A549 (cell line): ENCODE measurements around the gene OVCH2. TPM values are rescaled to one million over a fixed set of nuclear protein-coding genes. Genes with fewer than 3 reads are reported as not detected.
"Not testable (repeated sequence)": the region's sequence is repeated elsewhere in the genome, so short reads cannot be mapped to it uniquely, and the experiment has no call there.

ENCODE experiments used
- ATAC-seq, 2 experiments: fragments of 200-7000 bp in 1 of 2; fragments of >200 bp in 1 of 2; cut with Nextera tagmentation in 1 of 2; cut with Tn5 transposase in 1 of 2; 3 replicates each; pipeline versions ENCODE4 v1.8.0 to v1.9.1; 2018 to 2020; ENCODE audit warnings: mild to moderate bottlenecking in 1 of 2, moderate library complexity in 1 of 2
- CTCF ChIA-PET: fragments of 300-600 bp; sonication (Branson Sonifier 250); formaldehyde crosslinking; extraction: SDS; loops from one replicate; lab custom pipeline; 2021; ENCODE audit warnings: antibody characterized with exemption, inconsistent platforms; lab: Yijun Ruan, JAX
- POLR2A ChIA-PET: fragments of 350-600 bp; formaldehyde crosslinking; extraction: SDS; loops from one replicate; lab custom pipeline; 2021; ENCODE audit warnings: antibody characterized with exemption, inconsistent platforms; lab: Yijun Ruan, JAX
- DNase-seq, 2 experiments: peaks; one replicate each; pipeline versions ENCODE4 v3.0.0 to v3.0.0-alpha.2; 2011 to 2016; ENCODE audit warnings: low read depth in 1 of 2, low spot score in 1 of 2
- FAIRE-seq: peaks from 2 replicates; lab custom pipeline; 2011; peaks lifted over from hg19 to GRCh38; lab: Jason Lieb, UNC
- H3K27ac ChIP-seq, 2 experiments: fragments of >200 bp; sonication (Bioruptor Twin); formaldehyde crosslinking; 3 replicates each; pipeline ENCODE4 v1.5.1; 2016 to 2017
- H3K4me1 ChIP-seq: fragments of >200 bp; sonication (Bioruptor Twin); formaldehyde crosslinking; 3 replicates; pipeline ENCODE4 v1.6.1; 2016
- H3K4me2 ChIP-seq: fragments of >200 bp; sonication (Bioruptor Twin); formaldehyde crosslinking; 3 replicates; pipeline ENCODE4 v1.6.1; 2016
- H3K4me3 ChIP-seq: fragments of >200 bp; sonication (Bioruptor Twin); formaldehyde crosslinking; 3 replicates; pipeline ENCODE4 v1.5.1; 2016
- H3K9me3 ChIP-seq: fragments of >200 bp; sonication (Bioruptor Twin); formaldehyde crosslinking; 3 replicates; pipeline ENCODE4 v1.6.1; 2016
- KDM5A ChIP-seq: fragments of 200-600 bp; sonication (generic); IDR thresholded peaks from 2 replicates; pipeline ENCODE4 v1.6.1; 2016; ENCODE audit warnings: antibody characterized with exemption, mild to moderate bottlenecking
- RAD21 ChIP-seq, 2 experiments: fragments of >200 bp in 1 of 2; sonication (Bioruptor Twin) in 1 of 2; formaldehyde crosslinking in 1 of 2; IDR thresholded peaks in 1 of 2; conservative IDR thresholded peaks in 1 of 2; 2 replicates in 1 of 2; 3 replicates in 1 of 2; pipeline ENCODE4 v1.6.1; 2012 to 2018; ENCODE audit warnings: inconsistent platforms in 1 of 2
- SMC3 ChIP-seq: fragments of >200 bp; sonication (Bioruptor Twin); formaldehyde crosslinking; IDR thresholded peaks from 3 replicates; pipeline ENCODE4 v1.6.1; 2018; ENCODE audit warnings: inconsistent platforms
- ZC3H11A ChIP-seq: fragments of 450-650 bp; IDR thresholded peaks from 2 replicates; pipeline ENCODE4 v1.6.1; 2014; ENCODE audit warnings: antibody characterized with exemption, mild to moderate bottlenecking
- WGBS: methylation state at CpG from one replicate; pipeline ENCODE4 v1.1.6; 2017; ENCODE audit errors: missing lambda C conversion rate; 5-methylcytosine and 5-hydroxymethylcytosine counted together
- polyA plus RNA-seq, 4 experiments: library from polyadenylated mRNA; depleted of rRNA in 3 of 4; stranded (reverse); fragments of >200 nt; fragmentation: RNase III in 1 of 4; extraction: RNeasy Plus Mini Kit Qiagen cat#74134 plus additional on column Dnase treatment in 1 of 4; gene quantifications; 2 replicates in 3 of 4; 3 replicates in 1 of 4; pipeline ENCODE4 v1.2.3, GENCODE V29; 2011 to 2017
- TF ChIP-seq, protein P1 (sequence below): fragments of >200 bp; sonication (Bioruptor Twin); formaldehyde crosslinking; IDR thresholded peaks from 3 replicates; pipeline ENCODE4 v1.5.1; 2016
- TF ChIP-seq, protein P2 (sequence below): IDR thresholded peaks from 2 replicates; pipeline ENCODE4 v1.6.1; 2012; ENCODE audit warnings: low read depth, borderline replicate concordance
- TF ChIP-seq, protein P3 (sequence below): fragments of 250-450 bp; sonication (Bioruptor Pico); IDR thresholded peaks from 2 replicates; pipeline ENCODE4 v1.5.0; 2021; ENCODE audit warnings: mild to moderate bottlenecking, moderate library complexity, borderline replicate concordance

OVCH2 gene
- polyA plus RNA-seq, 2 of the 4 experiments (the other 2 are of a cell fraction): not detected

DNA sequence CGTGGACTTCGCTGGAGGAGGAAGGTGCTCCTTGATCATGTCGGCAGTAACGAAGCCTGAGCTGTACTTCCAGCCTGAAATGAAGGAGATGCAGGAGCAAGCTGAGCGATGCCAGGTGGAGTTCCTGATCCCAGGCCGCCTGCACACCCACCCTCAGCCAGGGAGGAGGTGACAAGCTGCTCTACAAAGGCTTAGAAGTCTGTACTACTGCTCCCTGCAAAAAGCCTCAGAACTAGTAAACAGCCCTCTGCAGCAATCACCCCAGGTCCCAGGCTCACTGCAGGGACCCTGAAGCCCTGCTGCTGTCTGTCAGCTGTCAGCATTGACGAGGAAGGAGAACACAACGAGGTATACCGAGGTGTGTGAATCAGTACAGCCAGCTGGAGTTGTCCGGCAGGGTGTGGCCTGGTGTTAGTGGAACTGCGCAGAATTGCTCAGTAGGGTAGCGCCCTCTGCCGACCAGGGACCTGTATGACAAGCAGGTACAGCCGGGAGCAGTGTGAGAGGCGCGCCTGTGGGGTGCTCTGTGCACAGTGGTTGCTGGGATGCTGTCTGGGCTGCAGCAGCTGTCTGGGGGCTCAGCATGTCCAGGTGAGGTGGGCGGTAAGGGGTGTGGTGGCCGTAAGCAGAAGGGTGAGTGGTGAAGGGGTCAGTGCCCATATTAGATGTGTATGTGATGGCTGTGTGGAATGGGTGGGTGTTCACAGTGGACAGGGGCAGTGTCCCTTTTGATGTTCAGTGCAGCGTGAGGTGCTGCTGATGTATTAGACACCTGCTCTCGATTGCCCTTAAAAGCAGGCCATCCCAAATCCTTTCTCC is 40.6 kb downstream of the OVCH2 start:
- Histone ChIP-seq H3K9me3 (no peaks in the 10 kb centered on the region), H3K4me3 (no peak overlapping the region), H3K27ac (peak overlapping the region in 1 of 2 experiments; percentile 60; a peak in 3 of 6 replicates), H3K4me1 (peaks cover 4% of the 10 kb centered on the region; the same call in 2 of the 3 replicates), H3K4me2 (peak overlapping the region; percentile 29; the same call in 2 of the 3 replicates)
- ATAC-seq: peak; percentile 94 to 99
- WGBS: 27% methylated on average over 20 of the region's 20 CpGs
- no peak for FAIRE-seq
- peak; percentile 85 to 92 for DNase-seq
- ChIA-PET CTCF (interaction anchor here (0.5 to 10.6 kb wide), 59 partner anchors 10 to 572 kb away, joined by 3 to 209 read pairs (median 5); partner anchors contain the start of gene PPFIBP2), POLR2A (interaction anchor here (0.6 to 1.5 kb wide), 2 partner anchors 90 to 97 kb away, joined by 3 to 4 read pairs; no protein-coding TSS in a partner anchor)
- TF ChIP-seq RAD21 (conservative IDR thresholded peaks at IDR 0.05 in 1 of 2, IDR thresholded peaks at IDR 0.05 in 1 of 2) (peak; percentile 93 to 96), SMC3 (peak; percentile 86)
- TF ChIP-seq, protein P1, sequence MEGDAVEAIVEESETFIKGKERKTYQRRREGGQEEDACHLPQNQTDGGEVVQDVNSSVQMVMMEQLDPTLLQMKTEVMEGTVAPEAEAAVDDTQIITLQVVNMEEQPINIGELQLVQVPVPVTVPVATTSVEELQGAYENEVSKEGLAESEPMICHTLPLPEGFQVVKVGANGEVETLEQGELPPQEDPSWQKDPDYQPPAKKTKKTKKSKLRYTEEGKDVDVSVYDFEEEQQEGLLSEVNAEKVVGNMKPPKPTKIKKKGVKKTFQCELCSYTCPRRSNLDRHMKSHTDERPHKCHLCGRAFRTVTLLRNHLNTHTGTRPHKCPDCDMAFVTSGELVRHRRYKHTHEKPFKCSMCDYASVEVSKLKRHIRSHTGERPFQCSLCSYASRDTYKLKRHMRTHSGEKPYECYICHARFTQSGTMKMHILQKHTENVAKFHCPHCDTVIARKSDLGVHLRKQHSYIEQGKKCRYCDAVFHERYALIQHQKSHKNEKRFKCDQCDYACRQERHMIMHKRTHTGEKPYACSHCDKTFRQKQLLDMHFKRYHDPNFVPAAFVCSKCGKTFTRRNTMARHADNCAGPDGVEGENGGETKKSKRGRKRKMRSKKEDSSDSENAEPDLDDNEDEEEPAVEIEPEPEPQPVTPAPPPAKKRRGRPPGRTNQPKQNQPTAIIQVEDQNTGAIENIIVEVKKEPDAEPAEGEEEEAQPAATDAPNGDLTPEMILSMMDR: peak; percentile 83
- TF ChIP-seq, protein P2, sequence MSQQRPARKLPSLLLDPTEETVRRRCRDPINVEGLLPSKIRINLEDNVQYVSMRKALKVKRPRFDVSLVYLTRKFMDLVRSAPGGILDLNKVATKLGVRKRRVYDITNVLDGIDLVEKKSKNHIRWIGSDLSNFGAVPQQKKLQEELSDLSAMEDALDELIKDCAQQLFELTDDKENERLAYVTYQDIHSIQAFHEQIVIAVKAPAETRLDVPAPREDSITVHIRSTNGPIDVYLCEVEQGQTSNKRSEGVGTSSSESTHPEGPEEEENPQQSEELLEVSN: no peak

DNA sequence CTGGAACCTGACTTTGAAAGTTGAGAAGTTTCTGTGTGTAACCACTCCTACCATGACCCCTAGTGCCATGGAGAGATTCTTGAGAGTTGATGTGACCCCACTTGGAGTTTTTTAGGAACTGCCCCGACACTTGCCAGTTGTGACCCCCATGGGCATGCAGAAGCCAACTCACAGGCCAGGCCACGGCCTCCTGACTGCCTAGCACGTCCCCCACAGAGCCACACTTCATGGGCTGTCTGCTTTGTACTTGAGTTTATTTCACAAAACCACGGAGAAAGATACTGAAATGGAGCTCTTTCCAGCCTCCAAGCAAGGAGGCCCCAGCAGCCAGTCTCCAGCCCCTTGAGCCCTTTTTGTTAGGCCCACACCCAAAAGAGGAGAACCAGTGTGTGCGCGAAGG is 41.4 kb downstream of the OVCH2 start:
- FAIRE-seq (no peak), ATAC-seq (no peak), DNase-seq (no peak)
- H3K9me3 ChIP-seq: no peaks in the 10 kb centered on the region
- no peak overlapping the region for H3K4me3 ChIP-seq
- TF ChIP-seq KDM5A (no peak), RAD21 (conservative IDR thresholded peaks at IDR 0.05 in 1 of 2, IDR thresholded peaks at IDR 0.05 in 1 of 2) (no peak), ZC3H11A (no peak)
- TF ChIP-seq, protein P3, sequence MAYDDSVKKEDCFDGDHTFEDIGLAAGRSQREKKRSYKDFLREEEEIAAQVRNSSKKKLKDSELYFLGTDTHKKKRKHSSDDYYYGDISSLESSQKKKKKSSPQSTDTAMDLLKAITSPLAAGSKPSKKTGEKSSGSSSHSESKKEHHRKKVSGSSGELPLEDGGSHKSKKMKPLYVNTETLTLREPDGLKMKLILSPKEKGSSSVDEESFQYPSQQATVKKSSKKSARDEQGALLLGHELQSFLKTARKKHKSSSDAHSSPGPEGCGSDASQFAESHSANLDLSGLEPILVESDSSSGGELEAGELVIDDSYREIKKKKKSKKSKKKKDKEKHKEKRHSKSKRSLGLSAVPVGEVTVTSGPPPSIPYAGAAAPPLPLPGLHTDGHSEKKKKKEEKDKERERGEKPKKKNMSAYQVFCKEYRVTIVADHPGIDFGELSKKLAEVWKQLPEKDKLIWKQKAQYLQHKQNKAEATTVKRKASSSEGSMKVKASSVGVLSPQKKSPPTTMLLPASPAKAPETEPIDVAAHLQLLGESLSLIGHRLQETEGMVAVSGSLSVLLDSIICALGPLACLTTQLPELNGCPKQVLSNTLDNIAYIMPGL: no peak
- TF ChIP-seq, protein P2: no peak
- H3K4me1 ChIP-seq: peaks cover 4% of the 10 kb centered on the region; the same call in 2 of the 3 replicates
- H3K27ac ChIP-seq: 0 out of 6 replicates have a peak overlapping the region, but pooled peaks of 1 of the 2 experiments have one; percentile 60
- H3K4me2 ChIP-seq: no peak overlapping the region
- ChIA-PET CTCF (interaction anchor here (0.8 to 10.6 kb wide), 35 partner anchors 9 to 521 kb away, joined by 3 to 209 read pairs (median 7); partner anchors contain the start of gene PPFIBP2), POLR2A (interaction anchor here (1.5 kb wide), 1 partner anchor 90 kb away, joined by 4 read pairs; no protein-coding TSS in a partner anchor)
- 83% methylated on average over 6 of the region's 6 CpGs for WGBS

DNA sequence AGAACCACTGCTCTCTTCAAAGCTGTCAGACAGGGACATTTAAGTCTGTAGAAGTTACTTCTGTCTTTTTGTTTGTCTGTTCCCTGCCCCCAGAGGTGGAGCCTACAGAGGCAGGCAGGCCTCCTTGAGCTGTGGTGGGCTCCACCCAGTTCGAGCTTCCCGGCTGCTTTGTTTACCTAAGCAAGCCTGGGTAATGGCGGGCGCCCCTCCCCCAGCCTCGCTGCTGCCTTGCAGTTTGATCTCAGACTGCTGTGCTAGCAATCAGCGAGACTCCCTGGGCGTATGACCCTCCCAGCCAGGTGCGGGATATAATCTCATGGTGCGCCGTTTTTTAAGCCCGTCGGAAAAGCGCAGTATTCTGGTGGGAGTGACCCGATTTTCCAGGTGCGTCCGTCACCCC is 42.7 kb downstream of the OVCH2 start:
- WGBS: 83% methylated on average over 12 of the region's 16 CpGs
- POLR2A ChIA-PET, H3K4me3 ChIP-seq, FAIRE-seq, ATAC-seq, H3K4me2 ChIP-seq, H3K9me3 ChIP-seq, H3K27ac ChIP-seq, H3K4me1 ChIP-seq, DNase-seq: not testable (repeated sequence)
- CTCF ChIA-PET: interaction anchor here (6.7 to 10.6 kb wide), 2 partner anchors 91 to 151 kb away, joined by 76 to 209 read pairs; partner anchors contain the start of gene PPFIBP2
